ENCODE results near the gene XRCC3.

Gene XRCC3

DNA sequence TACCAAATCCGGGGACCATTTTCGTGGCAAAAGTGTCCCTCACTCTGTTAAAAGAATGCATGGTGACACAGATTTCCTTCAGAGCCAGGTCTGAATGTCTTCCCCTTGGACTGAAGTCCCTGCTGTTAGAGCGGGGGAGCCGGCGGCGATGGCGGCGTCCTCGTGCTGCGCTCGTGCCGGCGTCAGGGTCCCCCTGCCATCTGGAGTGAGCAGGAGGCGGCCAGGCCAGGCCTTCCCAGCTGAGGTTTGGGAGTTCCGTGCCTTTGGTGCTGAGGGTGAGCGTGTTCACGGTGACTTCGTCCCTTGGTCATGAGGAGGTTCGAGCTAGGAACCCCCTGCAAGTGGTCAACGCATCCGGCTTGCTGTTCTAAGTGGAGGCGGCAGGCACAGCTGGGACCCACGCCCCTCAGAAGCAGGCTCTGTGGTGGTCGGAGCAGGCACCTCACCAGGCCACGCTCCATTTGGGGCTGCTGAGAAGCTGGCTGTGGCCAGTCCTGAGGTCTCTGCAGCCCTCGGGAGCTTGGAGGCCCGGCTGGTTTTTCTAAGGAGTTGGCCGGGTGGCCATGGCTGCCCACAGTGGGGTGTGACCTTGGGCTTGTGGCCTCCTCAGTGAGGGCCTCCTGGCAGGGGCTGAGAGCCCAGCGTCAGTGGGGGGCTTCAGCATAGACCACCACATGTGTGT is 9.9 kb upstream of the XRCC3 start:
- no peak for DNase-seq

DNA sequence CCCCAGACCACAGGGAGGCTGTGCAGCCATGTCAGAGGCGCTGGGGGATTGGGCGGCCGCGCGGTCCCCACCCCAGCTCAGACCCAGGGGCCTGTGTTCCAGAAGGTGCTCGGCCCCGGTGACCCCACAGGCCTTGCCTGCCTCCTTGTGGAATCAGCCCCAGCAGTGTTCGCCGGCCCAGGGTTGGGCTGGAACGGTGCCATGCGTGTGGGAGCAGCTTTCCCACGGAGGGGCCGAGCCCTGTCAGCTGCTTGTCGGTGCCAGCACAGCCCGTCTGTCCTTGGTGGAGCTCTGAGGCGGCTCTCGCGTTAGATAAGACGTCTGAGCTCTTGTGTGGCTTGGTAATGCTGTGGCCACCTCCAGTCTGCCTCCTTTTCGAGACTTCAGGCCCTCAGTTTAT is 8.9 kb upstream of the XRCC3 start:
- DNase-seq = no peak

GRCh38 chr14:103723748-103724081 is 8.5 kb upstream of the XRCC3 start:
- DNase-seq = no peak

DNA sequence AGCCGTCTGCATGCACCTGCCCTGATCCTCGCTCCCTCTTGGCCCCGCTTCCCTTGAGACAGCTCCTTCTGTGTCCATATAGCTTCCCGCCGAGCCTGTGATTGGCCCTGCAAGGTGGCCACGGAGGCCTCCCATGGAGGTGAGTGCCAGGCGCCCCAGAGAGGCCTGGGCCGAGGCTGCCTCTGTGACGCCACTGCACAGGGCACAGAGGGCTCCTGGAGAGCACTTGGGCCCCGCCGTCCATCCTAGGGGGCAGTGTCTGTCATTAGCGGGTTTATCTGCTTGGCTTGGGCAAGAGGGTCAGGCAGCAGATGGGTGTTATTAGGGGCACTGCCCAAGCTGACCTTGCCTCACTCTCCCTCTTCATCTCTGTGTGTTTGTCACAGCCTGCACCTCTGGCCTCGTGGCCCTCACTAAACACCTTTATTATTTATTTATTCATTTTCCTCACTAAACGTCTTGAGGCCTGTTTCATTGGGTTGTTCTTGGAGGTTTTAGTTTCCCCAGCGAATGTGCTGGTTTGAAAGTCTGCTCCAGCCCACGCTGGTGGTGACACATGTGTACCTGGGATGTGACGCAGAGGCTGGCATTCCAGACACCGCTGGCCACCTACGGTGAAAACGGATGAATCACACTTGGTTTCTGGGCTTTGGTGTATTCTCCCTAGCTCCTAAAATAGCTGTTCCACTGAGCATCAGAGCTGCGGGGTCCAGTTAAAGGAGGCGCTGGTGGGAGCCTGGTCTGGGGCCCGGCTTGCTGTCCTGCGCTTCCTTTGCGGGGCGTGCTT is 6.3 kb upstream of the XRCC3 start:
- DNase-seq = no peak

DNA sequence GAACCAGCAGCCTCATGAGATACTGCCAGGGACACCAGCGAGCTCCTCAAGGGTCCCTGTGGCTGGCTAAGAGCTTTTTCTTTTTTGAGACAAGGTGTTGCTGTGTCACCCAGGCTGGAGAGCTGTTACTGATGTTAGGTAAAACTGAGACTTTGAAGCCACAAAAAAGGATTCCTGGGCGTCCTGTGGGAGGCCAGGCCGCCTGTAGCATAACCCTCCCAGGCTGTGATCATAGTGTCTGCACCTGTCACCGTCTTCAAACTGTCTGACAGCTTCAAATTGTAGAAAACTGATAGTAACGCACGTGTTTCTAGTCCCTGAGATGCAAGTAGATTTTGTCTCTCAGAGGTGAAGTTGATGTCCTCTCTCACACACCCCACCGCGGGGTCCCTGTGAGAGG is 4.5 kb upstream of the XRCC3 start:
- no peak for DNase-seq

DNA sequence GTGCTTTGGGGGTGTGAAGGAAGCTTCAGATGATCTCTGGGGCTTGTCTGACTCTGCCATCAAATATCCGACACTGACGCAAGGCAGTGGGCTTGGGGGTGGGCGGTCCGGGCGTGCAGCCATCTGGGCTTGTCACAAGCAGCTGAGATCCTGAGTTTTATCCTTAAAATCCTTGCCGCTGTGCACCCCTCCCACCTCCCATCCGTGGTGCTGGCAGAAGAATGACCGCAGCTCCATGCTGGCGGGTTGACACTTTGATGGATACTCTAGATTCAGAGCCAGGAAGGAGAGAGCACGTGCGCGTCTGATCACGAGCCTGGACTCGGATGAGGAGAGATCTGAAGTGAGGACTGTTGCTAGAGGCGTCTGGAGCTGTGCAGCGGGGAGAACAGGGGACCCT is 3.3 kb upstream of the XRCC3 start:
- DNase-seq = no peak

- no peak for DNase-seq
Observed at GRCh38 chr14:103716899-103717411, 1.7 kb upstream of the XRCC3 start.

GRCh38 chr14:103716091-103716801 is 995 bp upstream of the XRCC3 start:
- no peak for DNase-seq

DNA sequence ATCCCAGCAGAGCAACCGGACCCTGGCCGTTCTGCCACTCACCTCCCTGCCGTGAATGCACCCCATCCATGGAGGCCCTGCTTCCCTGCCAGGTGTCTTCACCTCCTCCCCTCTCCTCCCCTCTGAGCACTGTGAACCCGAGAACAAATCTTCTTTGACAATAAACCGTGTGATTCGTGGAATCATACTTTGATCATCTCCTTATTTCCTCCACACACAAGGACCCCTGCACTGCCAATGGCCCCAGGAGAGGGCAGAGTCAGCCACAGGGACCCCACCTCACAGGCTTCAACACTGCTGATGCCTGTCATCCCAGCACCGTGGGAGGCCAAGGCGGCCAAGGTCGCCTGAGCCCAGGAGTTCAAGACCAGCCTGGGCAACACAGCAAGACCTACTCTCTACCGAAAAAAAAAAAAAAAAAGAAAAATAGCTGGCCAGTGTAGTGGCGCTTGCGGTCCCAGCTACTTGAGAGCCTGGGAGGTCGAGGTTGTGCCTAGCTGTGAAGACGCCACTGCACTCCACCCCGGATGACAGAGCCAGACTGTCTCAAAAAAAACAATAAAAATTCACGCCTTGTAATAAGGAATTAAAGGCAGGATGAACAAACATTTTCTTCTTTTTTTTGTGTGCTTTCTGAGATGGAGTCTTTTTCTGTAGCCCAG is 1.1 kb downstream of the XRCC3 start:
- no peak for DNase-seq

GRCh38 chr14:103713304-103714062 is 1.8 kb downstream of the XRCC3 start:
- DNase-seq = no peak

DNA sequence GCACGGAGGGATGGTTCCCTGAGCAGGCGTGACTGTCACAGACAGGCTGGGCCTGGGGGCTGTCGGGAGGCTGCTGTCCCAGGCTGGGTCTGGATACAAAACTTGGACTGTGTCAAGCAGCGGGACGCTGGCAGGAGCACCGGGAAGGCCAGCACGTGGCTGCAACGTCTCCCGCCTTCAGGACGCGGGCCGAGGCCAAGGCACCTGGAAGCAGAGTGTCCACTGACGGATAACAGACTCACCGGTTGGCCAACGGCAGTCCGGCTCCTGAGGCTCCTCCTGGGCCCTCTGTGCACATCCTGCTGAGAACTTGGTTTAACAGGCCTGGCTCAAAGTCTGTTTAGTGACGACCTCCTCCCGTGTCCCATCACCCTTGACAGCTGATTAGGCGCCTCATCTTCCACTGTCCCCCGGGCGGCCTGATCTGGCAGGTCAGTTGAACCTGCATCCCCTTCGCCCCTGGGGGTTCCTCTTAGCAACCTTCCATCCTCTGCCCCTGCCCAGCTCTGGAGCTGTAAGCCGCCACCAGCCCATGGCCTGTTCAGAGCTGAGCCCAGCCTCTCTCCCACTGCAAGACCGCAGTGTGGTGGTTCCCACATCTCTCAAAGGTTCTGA is 2.5 kb downstream of the XRCC3 start:
- DNase-seq = no peak

DNA sequence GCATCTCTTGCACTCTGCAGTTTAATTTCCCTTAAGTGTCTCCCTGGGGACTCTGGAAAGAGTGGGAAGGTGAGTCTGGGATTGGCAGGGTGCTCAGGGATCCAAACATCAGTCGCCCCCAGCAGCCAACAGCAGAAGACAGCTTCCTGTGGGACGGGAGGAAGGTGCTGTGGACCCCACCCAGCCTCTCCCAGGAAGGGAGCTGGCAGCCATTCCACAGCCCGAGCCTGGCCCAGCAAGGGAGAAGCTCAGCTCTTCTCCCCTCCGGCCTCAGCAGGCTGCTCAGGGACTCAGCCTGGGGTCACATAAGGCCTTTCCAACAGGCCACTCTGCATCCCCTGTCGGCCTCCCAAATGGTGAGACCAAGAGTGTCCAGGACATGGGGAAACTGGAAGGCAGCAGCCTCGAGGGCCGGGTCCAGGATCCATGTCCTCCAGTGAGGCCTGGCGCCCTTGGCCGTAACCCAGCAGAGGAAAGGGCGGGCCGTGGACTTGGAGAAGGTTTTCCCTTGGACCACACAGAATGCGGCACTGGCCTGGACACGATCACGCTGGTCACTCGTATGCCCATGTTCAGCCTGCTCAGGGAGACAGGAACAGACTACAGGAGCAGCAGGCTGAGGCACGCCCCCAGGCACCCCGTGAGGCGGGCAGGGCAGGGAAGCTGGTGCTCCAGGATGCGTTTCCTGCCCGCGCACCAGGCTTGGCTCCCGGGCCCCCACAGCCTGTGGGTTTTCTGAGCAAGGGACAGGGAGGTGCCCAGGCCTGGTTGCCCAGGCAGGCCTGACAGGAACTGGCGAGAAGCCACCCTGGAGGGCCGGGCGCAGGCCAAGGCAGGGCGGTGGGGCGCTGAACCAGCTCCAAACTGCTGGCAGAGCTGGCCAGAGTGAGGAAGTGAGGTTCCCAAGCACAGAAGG is 3.5 kb downstream of the XRCC3 start:
- DNase-seq = no peak

DNA sequence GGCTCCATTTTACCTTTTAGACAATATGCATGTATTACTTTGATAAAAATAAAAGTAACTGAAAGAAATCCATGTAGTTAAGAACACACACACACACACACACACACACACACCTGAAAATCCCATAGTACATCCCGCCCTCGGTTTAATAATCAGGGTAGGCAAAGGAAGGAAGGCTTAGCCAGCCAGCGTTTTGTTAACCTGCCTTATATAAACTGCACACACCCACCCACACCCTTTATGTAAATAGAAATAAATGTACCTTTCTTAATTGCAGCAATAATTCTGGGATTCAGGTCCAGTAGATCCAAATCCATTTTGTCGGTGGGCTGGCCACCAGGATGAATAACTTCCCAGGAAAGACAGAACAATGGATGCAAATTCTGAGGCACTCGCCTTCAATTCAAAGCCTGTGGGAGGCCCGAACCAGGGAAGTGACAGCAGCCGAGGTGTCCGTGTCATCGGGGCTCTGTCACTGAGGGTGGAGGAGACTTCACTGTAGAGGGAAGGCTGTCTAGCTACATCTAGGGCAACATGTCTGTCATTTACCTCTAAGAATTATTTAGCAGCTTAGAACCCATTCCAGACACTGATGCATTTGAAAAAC is 4.4 kb downstream of the XRCC3 start:
- DNase-seq = no peak

- DNase-seq = no peak
Observed at GRCh38 chr14:103709814-103710213, 5.4 kb downstream of the XRCC3 start.

DNA sequence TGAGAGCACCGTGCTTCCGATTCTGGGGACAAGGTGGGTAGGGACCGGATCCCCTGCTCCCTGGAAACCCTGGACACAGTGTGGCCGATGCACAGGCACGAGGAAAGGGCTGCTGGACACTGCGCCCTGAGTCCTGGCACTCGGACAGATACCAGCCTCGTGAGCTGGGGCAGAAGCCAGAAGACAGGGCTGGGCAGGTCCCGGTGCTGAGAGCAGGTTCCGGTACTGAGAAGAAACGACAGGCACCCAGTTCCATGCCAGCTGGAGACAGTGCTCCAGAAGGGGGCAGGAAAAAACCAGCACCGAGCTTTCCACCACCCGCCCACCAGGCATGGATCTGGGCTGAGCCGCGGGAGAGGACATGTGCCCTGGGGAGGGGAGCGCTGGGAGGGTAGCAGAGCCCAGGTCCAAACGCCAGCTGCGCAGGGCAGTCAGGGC is 6.5 kb downstream of the XRCC3 start:
- DNase-seq = no peak

- DNase-seq = no peak
Observed at GRCh38 chr14:103707329-103708263, 7.7 kb downstream of the XRCC3 start.

DNA sequence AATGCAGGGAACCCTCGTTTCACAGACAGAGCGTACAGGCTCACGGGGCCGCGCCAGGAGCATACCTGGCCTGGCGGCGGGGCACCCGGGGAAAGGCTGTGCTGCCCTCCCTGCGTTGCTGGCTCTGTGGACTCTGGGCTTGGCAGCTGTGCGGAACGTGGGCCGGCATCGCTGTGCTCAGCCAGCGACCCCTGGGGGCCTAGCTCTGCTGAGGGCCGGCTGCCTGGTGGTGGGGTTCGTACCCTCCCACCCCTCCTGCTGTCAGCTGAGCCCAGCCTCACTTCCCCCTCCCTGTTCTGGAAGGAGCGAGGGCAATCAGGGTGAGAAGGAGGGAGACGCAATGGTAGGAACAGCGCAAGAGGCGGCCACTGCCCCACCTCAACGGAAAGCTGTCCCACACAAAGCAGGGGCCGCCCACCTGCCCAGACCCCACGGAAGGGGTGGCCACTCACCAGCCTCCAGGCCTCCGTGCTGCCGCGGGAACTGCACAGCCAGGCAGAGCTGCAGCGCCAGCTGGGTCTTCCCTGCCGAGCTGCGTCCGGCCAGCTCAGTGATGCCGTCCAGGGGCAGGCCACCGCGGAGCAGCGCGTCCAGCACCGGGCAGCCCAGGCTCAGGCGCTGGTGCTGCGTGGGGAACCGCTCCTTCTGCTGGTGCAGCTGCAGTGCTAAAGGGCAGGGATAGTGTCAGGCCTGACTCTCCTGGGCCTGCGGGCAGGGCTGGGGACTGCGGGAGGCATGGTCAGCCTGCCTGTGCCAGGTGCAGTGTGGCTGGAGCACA is 8.5 kb downstream of the XRCC3 start:
- DNase-seq = no peak

- no peak for DNase-seq
Observed at GRCh38 chr14:103705504-103706284, 9.6 kb downstream of the XRCC3 start.

Measured in NCI-H2107 (cell line).